ENCODE results near the gene METTL5.
"Not testable (repeated sequence)": the region's sequence is repeated elsewhere in the genome, so short reads cannot be mapped to it uniquely, and the experiment has no call there.

GRCh38 chr2:169816961-169817360 lies 7.7 kb downstream of the METTL5 start:
- TF ChIP-seq, protein P1, sequence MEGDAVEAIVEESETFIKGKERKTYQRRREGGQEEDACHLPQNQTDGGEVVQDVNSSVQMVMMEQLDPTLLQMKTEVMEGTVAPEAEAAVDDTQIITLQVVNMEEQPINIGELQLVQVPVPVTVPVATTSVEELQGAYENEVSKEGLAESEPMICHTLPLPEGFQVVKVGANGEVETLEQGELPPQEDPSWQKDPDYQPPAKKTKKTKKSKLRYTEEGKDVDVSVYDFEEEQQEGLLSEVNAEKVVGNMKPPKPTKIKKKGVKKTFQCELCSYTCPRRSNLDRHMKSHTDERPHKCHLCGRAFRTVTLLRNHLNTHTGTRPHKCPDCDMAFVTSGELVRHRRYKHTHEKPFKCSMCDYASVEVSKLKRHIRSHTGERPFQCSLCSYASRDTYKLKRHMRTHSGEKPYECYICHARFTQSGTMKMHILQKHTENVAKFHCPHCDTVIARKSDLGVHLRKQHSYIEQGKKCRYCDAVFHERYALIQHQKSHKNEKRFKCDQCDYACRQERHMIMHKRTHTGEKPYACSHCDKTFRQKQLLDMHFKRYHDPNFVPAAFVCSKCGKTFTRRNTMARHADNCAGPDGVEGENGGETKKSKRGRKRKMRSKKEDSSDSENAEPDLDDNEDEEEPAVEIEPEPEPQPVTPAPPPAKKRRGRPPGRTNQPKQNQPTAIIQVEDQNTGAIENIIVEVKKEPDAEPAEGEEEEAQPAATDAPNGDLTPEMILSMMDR (IDR thresholded peaks at IDR 0.05): not testable (repeated sequence)
- TF ChIP-seq POLR2A (IDR thresholded peaks at IDR 0.05): not testable (repeated sequence)

All from esophagus squamous epithelium (tissue), 4 donors.